ENCODE measurements around the gene ZNF787. TPM values are rescaled to one million over a fixed set of nuclear protein-coding genes. Genes with fewer than 3 reads are reported as not detected.
A peak's percentile ranks its signal among the peaks of the same experiment; 100 is the strongest.
"Not testable (repeated sequence)": the region's sequence is repeated elsewhere in the genome, so short reads cannot be mapped to it uniquely, and the experiment has no call there.

Gene ZNF787
- total and polyA plus RNA-seq, 9 donors, result 22.0 to 34.4 (median 24.7) TPM

DNA sequence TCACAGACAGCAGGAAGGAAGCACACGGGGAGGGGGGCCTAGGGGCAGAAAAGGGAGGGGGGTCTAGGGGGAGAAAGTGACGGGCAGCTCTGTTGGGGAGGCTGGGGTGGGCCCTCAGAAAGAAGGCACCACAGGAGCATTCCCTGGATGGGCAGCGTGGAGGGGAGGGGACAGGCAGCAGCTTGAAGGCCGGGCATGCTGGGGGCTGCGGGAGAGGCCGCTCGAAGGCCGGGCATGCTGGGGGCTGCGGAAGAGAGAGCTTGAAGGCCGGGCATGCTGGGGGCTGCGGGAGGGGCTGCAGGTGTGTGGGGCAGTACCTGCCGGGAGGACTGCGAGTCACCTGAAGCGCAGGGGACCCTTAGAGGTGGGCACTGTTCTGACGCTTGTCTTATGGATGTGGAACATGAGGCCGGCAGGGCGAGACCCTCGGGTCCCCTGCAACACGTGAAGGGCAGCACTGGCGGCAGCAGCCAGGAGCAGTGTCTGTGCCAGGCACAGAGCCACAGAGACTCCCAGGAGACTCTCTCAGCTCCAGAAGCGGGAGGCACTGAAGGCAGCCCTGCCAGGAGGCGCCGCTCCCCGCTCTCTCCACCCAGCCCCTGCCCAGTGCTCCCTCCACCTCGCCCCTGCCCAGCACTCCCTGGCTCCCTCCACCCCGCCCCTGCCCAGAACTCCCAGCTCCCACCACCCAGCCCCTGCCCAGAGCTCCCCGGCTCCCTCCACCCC, 13.3 kb downstream of the ZNF787 start:
- H3K36me3 ChIP-seq (ENCODE audit: control insufficient read depth, insufficient read depth, low read length), result peaks cover 13% of the 10 kb centered on the region
- no peak overlapping the region for H3K27ac ChIP-seq (ENCODE audit: low read length)
- 54% methylated on average over 21 of the region's 27 CpGs for WGBS (ENCODE audit: insufficient coverage)
- H3K4me1 ChIP-seq (ENCODE audit: control insufficient read depth, insufficient read depth, low read length), result peaks cover 62% of the 10 kb centered on the region
- DNase-seq, result no peak
- H3K27me3 ChIP-seq (ENCODE audit: control insufficient read depth, insufficient read depth, low read length), result no peaks in the 10 kb centered on the region
- H3K9me3 ChIP-seq (replicated peaks; ENCODE audit: control insufficient read depth, low read depth, low read length), result no peaks in the 10 kb centered on the region
- H3K4me3 ChIP-seq (ENCODE audit: low read length), result no peak overlapping the region

- H3K4me3 ChIP-seq (ENCODE audit: low read length), result no peak overlapping the region
- H3K4me1 ChIP-seq (ENCODE audit: control insufficient read depth, insufficient read depth, low read length), result peaks cover 55% of the 10 kb centered on the region
- H3K9me3 ChIP-seq (replicated peaks; ENCODE audit: control insufficient read depth, low read depth, low read length), result no peaks in the 10 kb centered on the region
- no peak for DNase-seq
- no peaks in the 10 kb centered on the region for H3K27me3 ChIP-seq (ENCODE audit: control insufficient read depth, insufficient read depth, low read length)
- no peak overlapping the region for H3K27ac ChIP-seq (ENCODE audit: low read length)
- H3K36me3 ChIP-seq (ENCODE audit: control insufficient read depth, insufficient read depth, low read length), result peaks cover 19% of the 10 kb centered on the region
- WGBS (ENCODE audit: insufficient coverage), result 84% methylated on average over 7 of the region's 11 CpGs
These were observed 14.1 kb downstream of the ZNF787 start for GRCh38 chr19:56106993-56107392.

- Histone ChIP-seq H3K9me3 (replicated peaks; ENCODE audit: control insufficient read depth, low read depth, low read length) (no peaks in the 10 kb centered on the region), H3K4me3 (ENCODE audit: low read length) (no peak overlapping the region), H3K27me3 (ENCODE audit: control insufficient read depth, insufficient read depth, low read length) (no peaks in the 10 kb centered on the region), H3K36me3 (ENCODE audit: control insufficient read depth, insufficient read depth, low read length) (peaks cover 17% of the 10 kb centered on the region), H3K27ac (ENCODE audit: low read length) (no peak overlapping the region), H3K4me1 (ENCODE audit: control insufficient read depth, insufficient read depth, low read length) (peaks cover 49% of the 10 kb centered on the region)
- no peak for DNase-seq
- 65% methylated on average over 26 of the region's 27 CpGs for WGBS (ENCODE audit: insufficient coverage)
These were observed 14.7 kb downstream of the ZNF787 start for GRCh38 chr19:56106397-56106849.

DNA sequence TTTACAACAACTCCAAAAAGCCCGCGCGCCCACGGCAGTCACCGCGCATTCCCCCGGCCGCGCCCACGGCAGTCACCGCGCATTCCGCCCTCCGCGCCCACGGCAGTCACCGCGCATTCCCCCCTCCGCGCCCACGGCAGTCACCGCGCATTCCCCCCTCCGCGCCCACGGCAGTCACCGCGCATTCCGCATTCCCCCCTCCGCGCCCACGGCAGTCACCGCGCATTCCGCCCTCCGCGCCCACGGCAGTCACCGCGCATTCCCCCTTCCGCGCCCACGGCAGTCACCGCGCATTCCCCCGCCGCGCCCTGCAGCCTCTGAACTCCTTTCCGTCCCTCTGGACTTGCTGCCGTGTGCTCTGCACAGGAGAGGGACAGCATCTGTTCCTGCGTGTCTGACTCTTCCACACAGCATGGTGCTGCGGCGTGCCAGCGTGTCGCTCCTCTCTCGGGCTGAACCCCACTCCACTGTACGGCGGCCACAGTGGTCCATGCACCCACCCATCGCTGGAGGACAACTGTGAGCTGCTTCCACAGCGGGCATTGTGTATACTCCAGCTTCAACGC, 15.2 kb downstream of the ZNF787 start:
- peaks cover 20% of the 10 kb centered on the region for H3K36me3 ChIP-seq (ENCODE audit: control insufficient read depth, insufficient read depth, low read length)
- peaks cover 44% of the 10 kb centered on the region for H3K4me1 ChIP-seq (ENCODE audit: control insufficient read depth, insufficient read depth, low read length)
- not testable (repeated sequence) for H3K4me3 ChIP-seq (ENCODE audit: low read length); H3K27ac ChIP-seq (ENCODE audit: low read length); DNase-seq; H3K9me3 ChIP-seq (replicated peaks; ENCODE audit: control insufficient read depth, low read depth, low read length); H3K27me3 ChIP-seq (ENCODE audit: control insufficient read depth, insufficient read depth, low read length)
- WGBS (ENCODE audit: insufficient coverage), result 92% methylated on average over 50 of the region's 61 CpGs

- Histone ChIP-seq H3K4me1 (ENCODE audit: control insufficient read depth, insufficient read depth, low read length) (peaks cover 37% of the 10 kb centered on the region), H3K27ac (ENCODE audit: low read length) (peak overlapping the region; percentile 35)
- 14% methylated on average over 18 of the region's 22 CpGs for WGBS (ENCODE audit: insufficient coverage)
These were observed 15.9 kb downstream of the ZNF787 start for GRCh38 chr19:56105090-56105701.

GRCh38 chr19:56104423-56104822, 16.7 kb downstream of the ZNF787 start:
- 92% methylated on average over 17 of the region's 29 CpGs for WGBS (ENCODE audit: insufficient coverage)
- Histone ChIP-seq H3K27me3 (ENCODE audit: control insufficient read depth, insufficient read depth, low read length) (no peaks in the 10 kb centered on the region), H3K36me3 (ENCODE audit: control insufficient read depth, insufficient read depth, low read length) (peaks cover 31% of the 10 kb centered on the region), H3K27ac (ENCODE audit: low read length) (no peak overlapping the region), H3K4me3 (ENCODE audit: low read length) (no peak overlapping the region), H3K4me1 (ENCODE audit: control insufficient read depth, insufficient read depth, low read length) (peaks cover 30% of the 10 kb centered on the region), H3K9me3 (replicated peaks; ENCODE audit: control insufficient read depth, low read depth, low read length) (no peaks in the 10 kb centered on the region)
- DNase-seq, result no peak

More at GRCh38 chr19:56105090-56105701, 15.9 kb downstream of the ZNF787 start:
- peak; percentile 55 for DNase-seq
- peaks cover 25% of the 10 kb centered on the region for H3K36me3 ChIP-seq (ENCODE audit: control insufficient read depth, insufficient read depth, low read length)
- H3K27me3 ChIP-seq (ENCODE audit: control insufficient read depth, insufficient read depth, low read length), result no peaks in the 10 kb centered on the region
- no peaks in the 10 kb centered on the region for H3K9me3 ChIP-seq (replicated peaks; ENCODE audit: control insufficient read depth, low read depth, low read length)
- no peak overlapping the region for H3K4me3 ChIP-seq (ENCODE audit: low read length)

GRCh38 chr19:56103027-56103614, 18.0 kb downstream of the ZNF787 start:
- peaks cover 17% of the 10 kb centered on the region for H3K4me1 ChIP-seq (ENCODE audit: control insufficient read depth, insufficient read depth, low read length)
- DNase-seq, result no peak
- peaks cover 40% of the 10 kb centered on the region for H3K36me3 ChIP-seq (ENCODE audit: control insufficient read depth, insufficient read depth, low read length)
- H3K27me3 ChIP-seq (ENCODE audit: control insufficient read depth, insufficient read depth, low read length), result no peaks in the 10 kb centered on the region
- no peak overlapping the region for H3K4me3 ChIP-seq (ENCODE audit: low read length)
- no peaks in the 10 kb centered on the region for H3K9me3 ChIP-seq (replicated peaks; ENCODE audit: control insufficient read depth, low read depth, low read length)
- 69% methylated on average over 17 of the region's 20 CpGs for WGBS (ENCODE audit: insufficient coverage)
- no peak overlapping the region for H3K27ac ChIP-seq (ENCODE audit: low read length)

DNA sequence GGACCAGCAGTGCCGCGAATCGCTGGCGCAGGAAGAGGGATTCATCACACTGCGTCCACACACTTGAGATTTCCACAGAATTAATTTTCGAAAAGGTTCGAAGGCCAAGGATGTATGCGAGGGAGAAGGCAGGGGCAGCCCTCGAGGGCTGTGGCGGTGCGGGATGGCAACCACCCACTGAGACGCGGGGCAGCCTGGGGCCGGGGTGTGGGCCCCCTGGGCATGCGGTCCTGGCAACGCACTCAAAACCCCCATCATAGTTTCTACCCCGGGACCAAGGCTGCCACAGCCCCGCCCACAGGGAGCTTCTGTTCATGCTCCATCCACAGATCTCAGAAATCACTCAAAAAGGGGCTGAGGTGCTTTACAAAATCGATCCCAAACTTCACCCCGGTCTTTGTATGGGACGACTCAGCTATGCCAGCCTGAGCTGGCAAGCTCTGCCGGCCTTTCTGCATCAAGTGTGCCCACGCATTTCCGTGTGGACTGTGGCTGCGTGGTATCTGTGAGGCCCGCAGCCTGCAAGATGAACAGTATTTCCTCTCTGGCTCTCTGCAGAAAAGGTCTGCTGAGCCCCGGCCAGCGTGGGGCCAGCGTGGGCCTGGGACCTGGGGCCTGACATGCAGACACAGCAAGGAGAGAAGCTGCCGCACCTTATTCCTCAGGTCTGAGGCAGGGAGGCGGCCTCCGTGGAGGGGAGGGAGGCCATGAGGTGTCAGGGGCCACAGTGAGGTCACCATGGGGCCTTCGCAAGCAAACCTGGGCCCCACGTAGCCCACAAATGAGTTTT, 19.2 kb downstream of the ZNF787 start:
- Histone ChIP-seq H3K27ac (ENCODE audit: low read length) (no peak overlapping the region), H3K4me1 (ENCODE audit: control insufficient read depth, insufficient read depth, low read length) (peaks cover 18% of the 10 kb centered on the region), H3K4me3 (ENCODE audit: low read length) (no peak overlapping the region), H3K27me3 (ENCODE audit: control insufficient read depth, insufficient read depth, low read length) (no peaks in the 10 kb centered on the region), H3K36me3 (ENCODE audit: control insufficient read depth, insufficient read depth, low read length) (peaks cover 43% of the 10 kb centered on the region), H3K9me3 (replicated peaks; ENCODE audit: control insufficient read depth, low read depth, low read length) (no peaks in the 10 kb centered on the region)
- no peak for DNase-seq
- WGBS (ENCODE audit: insufficient coverage), result 83% methylated on average over 28 of the region's 34 CpGs

- DNase-seq, result no peak
- Histone ChIP-seq H3K27ac (ENCODE audit: low read length) (no peak overlapping the region), H3K4me1 (ENCODE audit: control insufficient read depth, insufficient read depth, low read length) (peaks cover 13% of the 10 kb centered on the region), H3K4me3 (ENCODE audit: low read length) (no peak overlapping the region), H3K36me3 (ENCODE audit: control insufficient read depth, insufficient read depth, low read length) (peaks cover 36% of the 10 kb centered on the region), H3K9me3 (replicated peaks; ENCODE audit: control insufficient read depth, low read depth, low read length) (no peaks in the 10 kb centered on the region), H3K27me3 (ENCODE audit: control insufficient read depth, insufficient read depth, low read length) (no peaks in the 10 kb centered on the region)
- WGBS (ENCODE audit: insufficient coverage), result 85% methylated on average over 22 of the region's 25 CpGs
These were observed 20.0 kb downstream of the ZNF787 start for GRCh38 chr19:56101095-56101494.
